ENCODE measurements around the gene PAX5. TPM values are rescaled to one million over a fixed set of nuclear protein-coding genes. Genes with fewer than 3 reads are reported as not detected.
A peak's percentile ranks its signal among the peaks of the same experiment; 100 is the strongest.

PAX5 gene
- polyA plus RNA-seq, 2 of the 4 experiments (the other 2 are of a cell fraction): not detected

GRCh38 chr9:36818242-36818938, 215.7 kb downstream of the PAX5 start (continued):
- TF ChIP-seq HES2 (IDR thresholded peaks at IDR 0.05) (no peak), ATOH8 (CRISPR knock-in tag; IDR thresholded peaks at IDR 0.05; ENCODE audit: low read depth) (no peak)

GRCh38 chr9:36817160-36817834, 216.8 kb downstream of the PAX5 start:
- ChIA-PET CTCF (no interaction called here), POLR2A (no interaction called here)
- Histone ChIP-seq H3K4me2 (no peak overlapping the region), H3K9me3 (no peaks in the 10 kb centered on the region), H3K4me1 (no peaks in the 10 kb centered on the region), H3K27ac (no peak overlapping the region), H3K4me3 (no peak overlapping the region)
- TF ChIP-seq USF2 (IDR thresholded peaks at IDR 0.05): no peak
- TF ChIP-seq NR3C1 (IDR thresholded peaks at IDR 0.05): no peak
- no peak for TF ChIP-seq NFE2L2 (conservative IDR thresholded peaks at IDR 0.05; ENCODE audit: low read length)
- no peak for TF ChIP-seq JUN (IDR thresholded peaks at IDR 0.05)
- TF ChIP-seq HMGXB4 (CRISPR knock-in tag; IDR thresholded peaks at IDR 0.05; ENCODE audit: borderline replicate concordance): no peak
- TF ChIP-seq CHD2 (IDR thresholded peaks at IDR 0.05; ENCODE audit: low read length, partially characterized antibody): no peak
- TF ChIP-seq GATA3 (IDR thresholded peaks at IDR 0.05; ENCODE audit: borderline replicate concordance): no peak
- TF ChIP-seq RCOR1 (IDR thresholded peaks at IDR 0.05; ENCODE audit: low read depth, low read length): no peak
- TF ChIP-seq EHF (CRISPR knock-in tag; IDR thresholded peaks at IDR 0.05): no peak
- no peak for TF ChIP-seq KDM1A (IDR thresholded peaks at IDR 0.05; ENCODE audit: low read depth)
- no peak for TF ChIP-seq BCL3 (IDR thresholded peaks at IDR 0.05)
- TF ChIP-seq MAZ (IDR thresholded peaks at IDR 0.05; ENCODE audit: borderline replicate concordance, low read depth, low read length): no peak
- TF ChIP-seq RFX5 (IDR thresholded peaks at IDR 0.05): no peak
- TF ChIP-seq RARB (CRISPR knock-in tag; IDR thresholded peaks at IDR 0.05): no peak
- no peak for TF ChIP-seq PHF8 (IDR thresholded peaks at IDR 0.05; ENCODE audit: borderline replicate concordance, low read depth)
- no peak for TF ChIP-seq JUNB (IDR thresholded peaks at IDR 0.05)
- TF ChIP-seq FOXS1 (CRISPR knock-in tag; IDR thresholded peaks at IDR 0.05): no peak
- no peak for TF ChIP-seq KDM5A (IDR thresholded peaks at IDR 0.05)
- no peak for TF ChIP-seq HOXB5 (CRISPR knock-in tag; IDR thresholded peaks at IDR 0.05)
- WGBS (ENCODE audit: missing lambda C conversion rate): 34% methylated on average over 4 of the region's 4 CpGs
- no peak for FAIRE-seq
- DNase-seq (ENCODE audit: low read depth in 1 of 2, low spot score in 1 of 2): no peak
- peak; percentile 10 to 51; a peak in 3 of 6 replicates for ATAC-seq

Data from A549 (cell line).